Mesenchymal stem cell (in vitro differentiated cells and primary cell): ENCODE results near the gene ST6GALNAC2.
A peak's percentile ranks its signal among the peaks of the same experiment; 100 is the strongest.

Experiments
- DNase-seq: peaks from one replicate; pipeline ENCODE4 v3.0.0-alpha.2; 2013
- H2AFZ ChIP-seq: one replicate; pipeline ENCODE4 v1.6.1; 2013; ENCODE audit warnings: low read depth, mild to moderate bottlenecking, control low read depth, inconsistent platforms, low read length, moderate library complexity
- H2AK5ac ChIP-seq: 2 replicates; pipeline ENCODE4 v1.6.1; 2013; ENCODE audit warnings: low read length, moderate library complexity, mild to moderate bottlenecking, inconsistent platforms; ENCODE audit not compliant: severe bottlenecking
- H2BK120ac ChIP-seq: one replicate; pipeline ENCODE4 v1.6.1; 2013; ENCODE audit warnings: low read depth, mild to moderate bottlenecking, inconsistent platforms, low read length, moderate library complexity
- H2BK12ac ChIP-seq, 2 experiments: one replicate each; pipeline ENCODE4 v1.6.1; 2013; ENCODE audit warnings: inconsistent platforms in 2 of 2, low read length in 2 of 2, mild to moderate bottlenecking in 2 of 2, moderate library complexity in 2 of 2, control low read depth in 1 of 2
- H2BK15ac ChIP-seq: one replicate; pipeline ENCODE4 v1.6.1; 2013; ENCODE audit warnings: mild to moderate bottlenecking, low read depth, inconsistent platforms; ENCODE audit not compliant: poor library complexity, severe bottlenecking
- H2BK5ac ChIP-seq: 2 replicates; pipeline ENCODE4 v1.6.1; 2013; ENCODE audit warnings: low read depth, mild to moderate bottlenecking, low read length, control low read depth, inconsistent platforms; ENCODE audit not compliant: poor library complexity, severe bottlenecking
- H3K14ac ChIP-seq, 2 experiments: one replicate each; pipeline ENCODE4 v1.6.1; 2013; ENCODE audit warnings: inconsistent platforms in 2 of 2, low read length in 2 of 2, control low read depth in 1 of 2, mild to moderate bottlenecking in 1 of 2, moderate library complexity in 1 of 2
- H3K18ac ChIP-seq, 2 experiments: one replicate each; pipeline ENCODE4 v1.6.1; 2013; ENCODE audit warnings: inconsistent platforms in 2 of 2, low read length in 2 of 2, control low read depth in 1 of 2, low read depth in 1 of 2, mild to moderate bottlenecking in 1 of 2
- H3K23ac ChIP-seq, 2 experiments: one replicate each; pipeline ENCODE4 v1.6.1; 2013; ENCODE audit warnings: inconsistent platforms in 2 of 2, low read length in 2 of 2, mild to moderate bottlenecking in 2 of 2, moderate library complexity in 2 of 2, control low read depth in 1 of 2
- H3K27ac ChIP-seq: 2 replicates; pipeline ENCODE4 v1.5.1; 2013; ENCODE audit warnings: mild to moderate bottlenecking, moderate library complexity, low read length, control low read depth, inconsistent platforms; ENCODE audit not compliant: poor library complexity, severe bottlenecking
- H3K27me3 ChIP-seq, 2 experiments: 2 replicates each; pipeline versions ENCODE4 v1.6.1 to v1.7.0; 2013; ENCODE audit warnings: low read length in 2 of 2, mild to moderate bottlenecking in 2 of 2, moderate library complexity in 2 of 2, control low read depth in 1 of 2, inconsistent platforms in 1 of 2; ENCODE audit not compliant: control insufficient read depth in 1 of 2, insufficient read depth in 1 of 2
- H3K36me3 ChIP-seq, 2 experiments: 2 replicates each; pipeline versions ENCODE4 v1.6.1 to v1.7.0; 2013; ENCODE audit warnings: low read length in 2 of 2, control low read depth in 1 of 2, inconsistent platforms in 1 of 2, low read depth in 1 of 2, mild to moderate bottlenecking in 1 of 2; ENCODE audit not compliant: insufficient read depth in 2 of 2, control insufficient read depth in 1 of 2
- H3K4ac ChIP-seq, 2 experiments: one replicate each; pipeline ENCODE4 v1.6.1; 2013; ENCODE audit warnings: inconsistent platforms in 2 of 2, low read length in 2 of 2, mild to moderate bottlenecking in 2 of 2, moderate library complexity in 2 of 2, control low read depth in 1 of 2, low read depth in 1 of 2
- H3K4me1 ChIP-seq: 2 replicates; pipeline ENCODE4 v1.6.1; 2013; ENCODE audit warnings: low read depth, low read length, control low read depth; ENCODE audit not compliant: control insufficient read depth, insufficient read depth
- H3K4me2 ChIP-seq: 2 replicates; pipeline ENCODE4 v1.6.1; 2013; ENCODE audit warnings: low read length, mild to moderate bottlenecking, inconsistent platforms; ENCODE audit not compliant: poor library complexity, severe bottlenecking
- H3K4me3 ChIP-seq, 2 experiments: 2 replicates each; pipeline versions ENCODE4 v1.5.1 to v1.7.0; 2013; ENCODE audit warnings: low read length in 2 of 2, mild to moderate bottlenecking in 2 of 2, control low read depth in 1 of 2, low read depth in 1 of 2; ENCODE audit not compliant: insufficient read depth in 1 of 2
- H3K79me1 ChIP-seq: replicated peaks from 2 replicates; pipeline ENCODE4 v1.6.1; 2013; ENCODE audit warnings: mild to moderate bottlenecking, control low read depth, low read length, inconsistent platforms; ENCODE audit not compliant: poor library complexity, severe bottlenecking
- H3K9ac ChIP-seq: 2 replicates; pipeline ENCODE4 v1.7.0; 2013; ENCODE audit warnings: mild to moderate bottlenecking, low read length, moderate library complexity
- H3K9me3 ChIP-seq: 2 replicates; pipeline ENCODE4 v1.7.0; 2013; ENCODE audit warnings: mild to moderate bottlenecking, low read length; ENCODE audit not compliant: control insufficient read depth
- H4K8ac ChIP-seq: one replicate; pipeline ENCODE4 v1.6.1; 2013; ENCODE audit warnings: inconsistent platforms, mild to moderate bottlenecking, low read length, moderate library complexity
- H4K91ac ChIP-seq: one replicate; pipeline ENCODE4 v1.6.1; 2013; ENCODE audit warnings: mild to moderate bottlenecking, low read length, inconsistent platforms
- WGBS: methylation state at CpG from one replicate; pipeline ENCODE4 v1.1.7; 2013; ENCODE audit warnings: mixed read lengths; 5-methylcytosine and 5-hydroxymethylcytosine counted together

ST6GALNAC2 gene

DNA sequence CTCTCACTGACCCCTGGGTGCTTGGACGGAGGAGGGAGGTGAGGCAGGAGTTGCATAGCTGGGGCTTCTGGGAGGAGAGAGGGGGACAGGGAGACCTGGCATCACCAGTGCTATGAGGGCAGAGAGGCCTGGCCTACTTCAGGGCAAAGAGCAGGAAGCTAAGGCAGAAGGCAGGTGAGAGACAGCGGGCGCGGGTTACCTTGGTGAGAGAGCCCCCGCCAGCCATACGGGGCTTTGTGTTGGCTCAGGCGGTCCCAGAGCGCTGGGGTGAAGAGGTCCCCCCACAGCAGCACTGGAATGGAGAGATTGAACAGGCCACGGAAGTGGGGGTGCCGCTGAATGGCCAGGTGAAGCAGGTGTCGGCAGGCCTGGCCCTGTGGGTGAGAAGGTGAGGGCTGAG lies 11.5 kb downstream of the ST6GALNAC2 start:
- Histone ChIP-seq H2AFZ (no peak overlapping the region), H3K4me3 (no peak overlapping the region), H3K36me3 (peaks cover 0 to 3% of the 10 kb centered on the region in 2 experiments), H4K91ac (no peak overlapping the region), H2AK5ac (no peak overlapping the region), H3K18ac (no peak overlapping the region), H3K27ac (no peak overlapping the region), H3K4ac (no peak overlapping the region), H3K23ac (no peak overlapping the region), H2BK15ac (no peak overlapping the region), H3K9ac (no peak overlapping the region), H2BK120ac (no peak overlapping the region), H3K79me1 (no peaks in the 10 kb centered on the region), H3K4me2 (no peak overlapping the region), H3K14ac (no peak overlapping the region), H3K4me1 (peaks cover 5% of the 10 kb centered on the region), H4K8ac (no peak overlapping the region), H3K9me3 (no peaks in the 10 kb centered on the region), H3K27me3 (peaks cover 0 to under 1% of the 10 kb centered on the region in 2 experiments), H2BK5ac (no peak overlapping the region), H2BK12ac (no peak overlapping the region)
- 96% methylated on average over 11 of the region's 11 CpGs for WGBS
- no peak for DNase-seq

DNA sequence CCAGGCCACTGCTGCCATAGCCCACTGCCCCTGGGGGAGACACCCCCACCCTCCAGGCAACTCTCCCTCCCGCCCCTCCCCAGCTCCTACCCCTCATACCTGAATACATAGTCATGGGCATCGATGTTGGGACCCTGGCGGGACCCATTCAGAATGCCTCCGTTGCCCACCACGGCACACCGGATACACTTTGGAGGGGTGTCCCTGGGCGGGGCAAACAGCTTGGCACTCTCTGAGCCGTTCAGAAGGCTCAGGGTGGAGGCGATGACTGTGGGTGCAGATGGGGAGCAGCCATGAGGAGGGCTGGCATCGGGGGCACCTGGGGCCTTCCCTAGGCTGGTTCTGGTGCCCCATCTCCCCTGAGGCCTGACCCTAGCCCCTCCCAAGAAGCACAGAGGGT lies 12.6 kb downstream of the ST6GALNAC2 start:
- DNase-seq, result no peak
- Histone ChIP-seq H2AK5ac (no peak overlapping the region), H3K27me3 (no peaks in the 10 kb centered on the region), H3K4me2 (no peak overlapping the region), H3K36me3 (peaks cover 0 to 3% of the 10 kb centered on the region in 2 experiments), H3K9ac (no peak overlapping the region), H3K4ac (no peak overlapping the region), H2BK5ac (no peak overlapping the region), H3K4me3 (no peak overlapping the region), H3K14ac (no peak overlapping the region), H3K9me3 (no peaks in the 10 kb centered on the region), H3K18ac (no peak overlapping the region), H3K4me1 (peaks cover 5% of the 10 kb centered on the region), H2BK15ac (peak overlapping the region; percentile 15), H4K8ac (no peak overlapping the region), H2BK120ac (no peak overlapping the region), H3K27ac (no peak overlapping the region), H4K91ac (no peak overlapping the region), H2AFZ (no peak overlapping the region), H2BK12ac (no peak overlapping the region), H3K79me1 (no peaks in the 10 kb centered on the region), H3K23ac (peak overlapping the region in 1 of 2 experiments; percentile 18)
- 96% methylated on average over 10 of the region's 10 CpGs for WGBS

DNA sequence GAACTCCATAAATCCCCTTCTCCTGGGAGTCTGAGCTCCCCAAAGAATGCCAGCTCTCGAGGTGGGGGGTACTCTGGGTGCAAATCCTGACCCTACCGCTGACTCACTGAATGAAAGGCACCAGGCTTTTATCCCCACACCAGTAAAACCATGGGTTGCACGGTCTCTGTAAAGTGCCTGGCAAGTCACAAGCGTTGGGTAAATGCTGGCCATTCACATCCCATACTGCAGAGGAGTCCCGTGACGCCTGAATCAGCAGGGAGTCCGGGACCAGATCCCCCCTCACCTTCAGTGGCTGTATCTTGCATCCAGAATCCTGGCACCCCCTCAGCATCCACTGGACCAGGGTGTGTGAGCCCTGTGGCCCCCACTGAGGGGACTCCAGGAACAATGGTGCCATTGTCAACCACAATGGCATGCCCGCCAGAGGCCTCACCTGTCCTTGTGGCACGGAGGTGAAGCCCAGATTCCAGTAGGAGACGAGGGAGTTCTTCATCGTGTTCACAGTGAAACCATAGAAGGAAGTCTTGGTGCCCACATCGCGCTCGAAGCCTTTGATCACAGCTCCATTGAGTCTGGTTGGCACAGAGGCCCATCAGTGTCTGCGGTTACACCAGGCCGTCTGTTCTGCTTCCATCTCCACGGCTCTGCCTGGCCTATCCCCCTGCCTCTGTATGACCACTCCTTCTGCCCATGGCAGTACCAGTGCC lies 13.3 kb downstream of the ST6GALNAC2 start:
- no peaks in the 10 kb centered on the region for H3K27me3 ChIP-seq
- H3K18ac ChIP-seq, result no peak overlapping the region
- no peak overlapping the region for H3K9ac ChIP-seq
- DNase-seq, result no peak
- no peak overlapping the region for H2BK15ac ChIP-seq
- H4K8ac ChIP-seq, result no peak overlapping the region
- H4K91ac ChIP-seq, result no peak overlapping the region
- no peak overlapping the region for H3K27ac ChIP-seq
- no peak overlapping the region for H3K4me3 ChIP-seq
- no peak overlapping the region for H2AFZ ChIP-seq
- no peak overlapping the region for H2BK12ac ChIP-seq
- no peak overlapping the region for H3K4ac ChIP-seq
- no peak overlapping the region for H3K14ac ChIP-seq
- peaks cover 8% of the 10 kb centered on the region for H3K4me1 ChIP-seq
- H3K23ac ChIP-seq, result no peak overlapping the region
- peaks cover under 1 to 3% of the 10 kb centered on the region in 2 experiments for H3K36me3 ChIP-seq
- 94% methylated on average over 17 of the region's 17 CpGs for WGBS
- H2BK120ac ChIP-seq, result no peak overlapping the region
- no peaks in the 10 kb centered on the region for H3K79me1 ChIP-seq
- H3K9me3 ChIP-seq, result no peaks in the 10 kb centered on the region
- H2BK5ac ChIP-seq, result no peak overlapping the region
- no peak overlapping the region for H2AK5ac ChIP-seq
- H3K4me2 ChIP-seq, result no peak overlapping the region

DNA sequence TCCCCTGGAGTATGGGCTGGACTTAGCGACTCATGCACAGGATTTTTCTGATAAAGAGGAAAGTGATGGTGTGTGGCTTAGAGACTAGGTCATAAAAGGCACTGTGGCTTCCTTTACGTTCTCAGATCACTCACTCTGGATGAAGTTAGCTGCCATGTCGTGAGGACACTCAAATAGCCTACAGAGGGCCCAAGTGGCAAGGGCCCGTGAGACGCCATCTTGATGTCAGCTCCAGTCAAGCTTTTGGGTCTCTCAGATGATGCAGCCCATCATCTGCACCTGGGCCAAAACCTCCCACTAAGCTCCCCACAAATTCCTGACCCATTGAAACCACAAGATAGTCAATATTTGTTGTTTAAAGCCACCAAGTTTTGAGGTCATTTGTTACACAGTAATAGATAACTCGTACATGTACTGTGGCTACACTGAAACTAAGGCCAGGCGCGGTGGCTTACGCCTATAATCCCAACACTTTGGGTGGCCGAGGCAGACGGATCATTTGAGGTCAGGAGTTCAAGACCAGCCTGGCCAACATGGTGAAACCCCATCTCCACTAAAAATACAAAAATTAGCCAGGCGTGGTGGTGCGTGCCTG lies 14.7 kb downstream of the ST6GALNAC2 start:
- Histone ChIP-seq H3K4me2 (no peak overlapping the region), H2BK5ac (no peak overlapping the region), H3K4ac (no peak overlapping the region), H3K4me3 (no peak overlapping the region), H3K79me1 (peaks cover 4% of the 10 kb centered on the region), H3K27me3 (no peaks in the 10 kb centered on the region), H3K23ac (no peak overlapping the region), H3K9ac (no peak overlapping the region), H2AFZ (no peak overlapping the region), H2AK5ac (no peak overlapping the region), H3K18ac (no peak overlapping the region), H3K14ac (no peak overlapping the region), H4K8ac (no peak overlapping the region), H2BK15ac (no peak overlapping the region), H4K91ac (no peak overlapping the region), H2BK12ac (no peak overlapping the region), H3K27ac (no peak overlapping the region), H2BK120ac (no peak overlapping the region), H3K9me3 (no peaks in the 10 kb centered on the region), H3K4me1 (peaks cover 8% of the 10 kb centered on the region), H3K36me3 (peaks cover 15% of the 10 kb centered on the region in 2 experiments)
- DNase-seq, result no peak
- WGBS, result 93% methylated on average over 13 of the region's 13 CpGs
